Activated CD4-positive, alpha-beta T cell treated with anti-CD3 and anti-CD28 coated beads, Interleukin-2, Interleukin-4, amounts not matched to agents 100 ng/mL and 50 ng/mL, durations not matched to agents 16 hours and 8 hours (primary cell): Measurements from ENCODE around the gene SQOR.
A peak's percentile ranks its signal among the peaks of the same experiment; 100 is the strongest.

Experiments used
- DNase-seq: peaks from one replicate; pipeline ENCODE4 v3.0.0-alpha.2; 2020; ENCODE audit warnings: low spot score

Gene SQOR

GRCh38 chr15:45660231-45660979 is 25.6 kb downstream of the SQOR start:
- no peak for DNase-seq

GRCh38 chr15:45662375-45662774 is 27.5 kb downstream of the SQOR start:
- DNase-seq = no peak

- DNase-seq = peak; percentile 14
Observed at GRCh38 chr15:45664451-45664850, 29.6 kb downstream of the SQOR start.

GRCh38 chr15:45665261-45665660 is 30.4 kb downstream of the SQOR start:
- no peak for DNase-seq

GRCh38 chr15:45666119-45666875 is 31.5 kb downstream of the SQOR start:
- no peak for DNase-seq

GRCh38 chr15:45667002-45667401 is 32.2 kb downstream of the SQOR start:
- DNase-seq = no peak

- DNase-seq = no peak
Observed at GRCh38 chr15:45668386-45668785, 33.6 kb downstream of the SQOR start.

GRCh38 chr15:45669422-45669821 is 34.6 kb downstream of the SQOR start:
- no peak for DNase-seq

GRCh38 chr15:45670091-45670490 is 35.3 kb downstream of the SQOR start:
- no peak for DNase-seq

- DNase-seq = no peak
Observed at GRCh38 chr15:45670511-45670910, 35.7 kb downstream of the SQOR start.

- DNase-seq = no peak
Observed at GRCh38 chr15:45674677-45675076, 39.8 kb downstream of the SQOR start.

GRCh38 chr15:45677797-45678196 is 43.0 kb downstream of the SQOR start:
- no peak for DNase-seq

GRCh38 chr15:45678459-45679178 is 43.8 kb downstream of the SQOR start:
- DNase-seq = no peak

- no peak for DNase-seq
Observed at GRCh38 chr15:45684533-45684932, 49.7 kb downstream of the SQOR start.

- no peak for DNase-seq
Observed at GRCh38 chr15:45689616-45690015, 54.8 kb downstream of the SQOR start.

- no peak for DNase-seq
Observed at GRCh38 chr15:45690581-45691260, 55.9 kb downstream of the SQOR start.

- DNase-seq = no peak
Observed at GRCh38 chr15:45701108-45701507, 66.3 kb downstream of the SQOR start.

- DNase-seq = no peak
Observed at GRCh38 chr15:45702041-45702440, 67.2 kb downstream of the SQOR start.

GRCh38 chr15:45703670-45704328 is 69.0 kb downstream of the SQOR start:
- no peak for DNase-seq

- no peak for DNase-seq
Observed at GRCh38 chr15:45704329-45705249, 69.8 kb downstream of the SQOR start.
